Ascending aorta (tissue), 2 donors: ENCODE results near the gene FRMD4A. TPM values are rescaled to one million over a fixed set of nuclear protein-coding genes. Genes with fewer than 3 reads are reported as not detected.

Source experiments
- DNase-seq, 2 donors: peaks; one replicate each; pipeline ENCODE4 v3.0.0-alpha.2; 2019; ENCODE audit warnings: low spot score in 2 of 2
- H3K27ac ChIP-seq, 2 donors: fragments of 200-600 bp; sonication (generic); one replicate each; pipeline ENCODE4 v1.5.1; 2016 to 2017; ENCODE audit warnings: mild to moderate bottlenecking in 1 of 2
- H3K27me3 ChIP-seq: fragments of 200-600 bp; sonication (generic); one replicate; pipeline ENCODE4 v1.5.1; 2017
- H3K36me3 ChIP-seq, 2 donors: fragments of 200-600 bp; sonication (generic); one replicate each; pipeline ENCODE4 v1.5.1; 2016
- H3K4me1 ChIP-seq, 2 donors: fragments of 200-600 bp; sonication (generic); one replicate each; pipeline ENCODE4 v1.5.1; 2016 to 2017; ENCODE audit warnings: mild to moderate bottlenecking in 1 of 2
- H3K4me3 ChIP-seq, 2 donors: fragments of 200-600 bp; sonication (generic); one replicate each; pipeline ENCODE4 v1.5.1; 2016 to 2017; ENCODE audit warnings: mild to moderate bottlenecking in 1 of 2
- H3K9me3 ChIP-seq, 2 donors: fragments of 200-600 bp; sonication (generic); one replicate each; pipeline ENCODE4 v1.5.1; 2016
- CTCF ChIP-seq, 3 experiments: fragments of 200-600 bp in 2 of 3; fragments of 450-650 bp in 1 of 3; sonication (generic) in 2 of 3; IDR thresholded peaks; one replicate each; pipeline ENCODE4 v1.5.1; 2016 to 2019; ENCODE audit warnings: antibody characterized with exemption in 3 of 3, mild to moderate bottlenecking in 1 of 3, moderate library complexity in 1 of 3
- intact Hi-C: fragments of 100-400 bp; cut with DNase I; formaldehyde crosslinking; loops from one replicate; pipeline ENCODE4 v1.15.1; 2023
- total RNA-seq: library from RNA; depleted of rRNA; stranded (reverse); fragments of >200 nt; gene quantifications from one replicate; pipeline ENCODE4 v1.1.0, GENCODE V29; 2016

FRMD4A gene
- total RNA-seq, 1 donor from 2014 or later: 108 TPM

GRCh38 chr10:13708256-13708990 is 622.3 kb downstream of the FRMD4A start:
- H3K4me1 ChIP-seq: peaks cover 5 to 17% of the 10 kb centered on the region in 2 donors
- no peaks in the 10 kb centered on the region for H3K36me3 ChIP-seq
- no peaks in the 10 kb centered on the region for H3K27me3 ChIP-seq
- no peak for TF ChIP-seq CTCF (IDR thresholded peaks at IDR 0.05)
- no peak for DNase-seq
- intact Hi-C loops: no loop called here
- peak overlapping the region; percentile 40 to 48 for H3K27ac ChIP-seq
- peak overlapping the region in 1 of 2 donors; percentile 58 for H3K4me3 ChIP-seq
- no peaks in the 10 kb centered on the region for H3K9me3 ChIP-seq

DNA sequence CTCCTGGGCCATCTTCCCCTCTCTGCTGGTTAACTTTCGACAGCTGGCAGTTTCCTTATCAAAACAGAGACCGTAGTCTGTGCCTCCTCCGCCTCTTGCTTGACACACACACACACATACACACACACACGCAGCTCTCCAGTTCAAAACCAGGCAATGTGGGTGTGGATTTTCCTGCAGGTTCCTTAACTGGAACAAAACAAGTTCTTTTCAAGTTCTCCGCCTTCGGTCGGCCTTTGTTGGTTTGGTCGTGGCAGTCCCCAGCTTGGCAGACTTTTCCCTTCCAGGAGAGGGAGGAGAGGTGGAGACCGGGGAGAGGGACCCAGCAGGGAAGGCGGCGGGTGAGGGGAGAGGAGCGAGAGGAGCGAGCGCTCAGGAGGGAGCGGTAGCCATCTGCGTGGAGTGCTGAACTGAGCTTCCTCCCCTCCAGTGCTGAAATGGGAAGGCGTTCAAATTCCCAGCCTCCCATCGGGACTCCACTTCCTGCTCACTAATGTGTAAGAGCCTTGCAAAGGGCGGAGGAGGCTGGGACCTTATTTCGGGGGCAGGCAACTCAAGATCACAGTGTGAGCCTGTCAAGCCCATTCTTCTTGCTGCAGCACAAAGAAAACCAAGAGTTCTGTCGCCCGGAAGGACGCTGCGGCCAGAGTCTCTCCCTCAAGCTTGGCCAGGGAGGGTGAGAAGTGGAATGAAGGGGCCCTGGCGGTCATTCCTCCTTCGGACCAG is 623.4 kb downstream of the FRMD4A start:
- intact Hi-C loops: loop anchor here (1.0 kb wide), 1 partner anchor 23 kb away; no protein-coding TSS in a partner anchor
- Histone ChIP-seq H3K36me3 (no peaks in the 10 kb centered on the region), H3K9me3 (no peaks in the 10 kb centered on the region), H3K4me1 (peaks cover 5 to 15% of the 10 kb centered on the region in 2 donors), H3K4me3 (peak overlapping the region; percentile 56 to 58), H3K27me3 (no peaks in the 10 kb centered on the region), H3K27ac (peak overlapping the region; percentile 40 to 64)
- peak; percentile 36 to 89 for DNase-seq
- no peak for TF ChIP-seq CTCF (IDR thresholded peaks at IDR 0.05)

- Histone ChIP-seq H3K4me3 (peak overlapping the region; percentile 56 to 58), H3K27ac (peak overlapping the region in 1 of 2 donors; percentile 64), H3K4me1 (peaks cover 5 to 15% of the 10 kb centered on the region in 2 donors), H3K27me3 (no peaks in the 10 kb centered on the region), H3K9me3 (no peaks in the 10 kb centered on the region), H3K36me3 (no peaks in the 10 kb centered on the region)
- DNase-seq: no peak
- no peak for TF ChIP-seq CTCF (IDR thresholded peaks at IDR 0.05)
- intact Hi-C loops: loop anchor here (1.0 kb wide), 1 partner anchor 22 kb away; no protein-coding TSS in a partner anchor
These were observed 624.1 kb downstream of the FRMD4A start for GRCh38 chr10:13706604-13707003.

DNA sequence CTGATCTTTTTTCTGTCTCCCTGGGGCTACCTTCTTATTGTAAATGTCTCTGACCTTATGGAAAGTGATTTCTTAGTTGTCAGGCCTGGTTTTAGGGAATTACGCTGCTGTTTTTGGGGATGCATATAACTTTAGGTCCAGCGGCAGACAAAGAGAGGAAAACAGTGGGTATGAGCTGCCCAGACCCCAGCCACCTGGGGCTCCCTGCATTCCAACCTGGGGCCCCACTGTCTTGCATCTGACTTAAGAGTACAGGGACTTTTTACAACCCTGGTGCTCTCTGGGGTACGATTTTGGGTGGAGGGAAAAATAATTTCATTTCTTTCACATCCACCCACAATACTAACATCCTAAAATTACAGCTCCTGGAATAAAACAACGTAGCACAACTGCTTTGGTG is 624.5 kb downstream of the FRMD4A start:
- peaks cover 5 to 15% of the 10 kb centered on the region in 2 donors for H3K4me1 ChIP-seq
- DNase-seq: no peak
- no peaks in the 10 kb centered on the region for H3K9me3 ChIP-seq
- TF ChIP-seq CTCF (IDR thresholded peaks at IDR 0.05): no peak
- H3K4me3 ChIP-seq: peak overlapping the region; percentile 56 to 58
- intact Hi-C loops: no loop called here
- H3K36me3 ChIP-seq: peaks cover 2 to 3% of the 10 kb centered on the region in 2 donors
- no peak overlapping the region for H3K27ac ChIP-seq
- H3K27me3 ChIP-seq: no peaks in the 10 kb centered on the region

DNA sequence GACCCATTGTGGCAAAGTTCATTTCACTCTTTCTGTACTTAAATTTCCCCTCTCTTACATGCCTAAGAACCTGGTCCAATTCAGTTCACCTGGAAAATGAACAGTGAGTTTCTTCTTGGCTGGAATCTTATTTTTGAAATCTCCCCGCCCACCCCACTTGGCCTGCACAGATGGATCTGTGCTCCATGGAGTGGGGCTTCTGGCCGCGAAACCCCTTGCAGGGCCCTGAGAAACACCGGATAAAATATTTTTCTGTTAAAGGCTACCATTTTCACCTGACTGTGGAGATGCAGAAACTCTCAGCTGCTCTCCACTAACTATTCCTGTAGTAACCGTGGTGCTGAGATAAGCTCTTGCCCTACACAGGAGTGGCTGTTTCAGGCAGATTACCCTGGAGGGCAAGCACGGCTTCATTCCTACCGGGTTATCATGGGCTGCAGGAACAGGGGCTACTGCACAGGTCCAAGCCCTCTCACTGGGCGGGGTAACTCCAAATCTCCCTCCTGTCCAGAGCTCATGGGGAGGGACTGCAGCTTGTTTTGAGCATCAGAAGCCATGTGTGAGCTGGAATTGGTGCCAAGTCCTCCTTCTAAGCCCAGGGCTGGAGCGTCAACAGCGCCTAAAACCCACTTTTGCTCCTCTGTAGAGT is 625.1 kb downstream of the FRMD4A start:
- intact Hi-C loops: no loop called here
- Histone ChIP-seq H3K27me3 (no peaks in the 10 kb centered on the region), H3K4me1 (peaks cover 5 to 15% of the 10 kb centered on the region in 2 donors), H3K9me3 (no peaks in the 10 kb centered on the region), H3K4me3 (no peak overlapping the region), H3K36me3 (peaks cover 5 to 7% of the 10 kb centered on the region in 2 donors), H3K27ac (no peak overlapping the region)
- no peak for DNase-seq
- TF ChIP-seq CTCF (IDR thresholded peaks at IDR 0.05): no peak
